Liver (tissue), 9 donors: ENCODE results near the gene ST6GALNAC3. TPM values are rescaled to one million over a fixed set of nuclear protein-coding genes. Genes with fewer than 3 reads are reported as not detected.

Experiments used
- DNase-seq: peaks from one replicate; pipeline ENCODE4 v3.0.0-alpha.2; 2017; ENCODE audit warnings: low spot score
- H3K27ac ChIP-seq, 2 donors: one replicate each; pipeline ENCODE4 v1.7.0; 2013; ENCODE audit warnings: inconsistent platforms in 2 of 2, low read length in 2 of 2, control low read depth in 1 of 2, low read depth in 1 of 2, mild to moderate bottlenecking in 1 of 2
- H3K27me3 ChIP-seq, 4 donors: one replicate each; pipeline versions ENCODE4 v1.6.1 to v1.7.0; 2013; ENCODE audit warnings: low read length in 3 of 4, inconsistent platforms in 1 of 4, mild to moderate bottlenecking in 1 of 4, moderate library complexity in 1 of 4; ENCODE audit not compliant: control insufficient read depth in 4 of 4, insufficient read depth in 4 of 4
- H3K36me3 ChIP-seq, 4 donors: one replicate each; pipeline versions ENCODE4 v1.6.1 to v1.7.0; 2013; ENCODE audit warnings: low read length in 3 of 4, mild to moderate bottlenecking in 3 of 4, low read depth in 1 of 4, moderate library complexity in 1 of 4; ENCODE audit not compliant: control insufficient read depth in 4 of 4, insufficient read depth in 3 of 4
- H3K4me1 ChIP-seq, 4 donors: one replicate each; pipeline versions ENCODE4 v1.6.1 to v1.7.0; 2013; ENCODE audit warnings: low read length in 3 of 4, mild to moderate bottlenecking in 3 of 4, moderate library complexity in 1 of 4; ENCODE audit not compliant: control insufficient read depth in 4 of 4, insufficient read depth in 4 of 4
- H3K4me3 ChIP-seq, 3 donors: one replicate each; pipeline versions ENCODE4 v1.6.1 to v1.7.0; 2013; ENCODE audit warnings: low read length in 3 of 3, control low read depth in 1 of 3, low read depth in 1 of 3, mild to moderate bottlenecking in 1 of 3
- H3K9ac ChIP-seq, 2 donors: one replicate each; pipeline ENCODE4 v1.7.0; 2013; ENCODE audit warnings: low read length in 2 of 2, mild to moderate bottlenecking in 2 of 2, moderate library complexity in 2 of 2, control low read depth in 1 of 2, low read depth in 1 of 2
- H3K9me3 ChIP-seq, 4 donors: one replicate each; pipeline versions ENCODE4 v1.6.1 to v1.7.0; 2013; ENCODE audit warnings: low read length in 3 of 4; ENCODE audit not compliant: control insufficient read depth in 4 of 4
- ATF3 ChIP-seq: IDR thresholded peaks from 2 replicates; pipeline ENCODE4 v1.6.1; 2016; ENCODE audit warnings: antibody characterized with exemption
- CTCF ChIP-seq: fragments of 150-350 bp; IDR thresholded peaks from 2 replicates; pipeline ENCODE4 v1.5.1; 2017; ENCODE audit warnings: improper control_type of control experiment, low read depth, low read length; ENCODE audit not compliant: missing input control
- FOXA2 ChIP-seq: IDR thresholded peaks from 2 replicates; pipeline ENCODE4 v1.6.1; 2016; ENCODE audit warnings: antibody characterized with exemption
- GABPA ChIP-seq, 2 donors: IDR thresholded peaks in 1 of 2; conservative IDR thresholded peaks in 1 of 2; 2 replicates each; pipeline ENCODE4 v1.6.1; 2016; ENCODE audit warnings: antibody characterized with exemption in 2 of 2, mild to moderate bottlenecking in 1 of 2, moderate library complexity in 1 of 2
- HNF4A ChIP-seq, 2 donors: conservative IDR thresholded peaks; 2 replicates each; pipeline ENCODE4 v1.6.1; 2016; ENCODE audit warnings: antibody characterized with exemption in 2 of 2, mild to moderate bottlenecking in 2 of 2
- JUND ChIP-seq, 2 donors: IDR thresholded peaks; 2 replicates each; pipeline ENCODE4 v1.6.1; 2016; ENCODE audit warnings: antibody characterized with exemption in 2 of 2
- SP1 ChIP-seq: IDR thresholded peaks from 2 replicates; pipeline ENCODE4 v1.6.1; 2018; ENCODE audit warnings: antibody characterized with exemption, mild to moderate bottlenecking
- TAF1 ChIP-seq: conservative IDR thresholded peaks from 2 replicates; pipeline ENCODE4 v1.6.1; 2016; ENCODE audit warnings: antibody characterized with exemption, mild to moderate bottlenecking
- YY1 ChIP-seq: IDR thresholded peaks from 2 replicates; pipeline ENCODE4 v1.6.1; 2016; ENCODE audit warnings: antibody characterized with exemption, mild to moderate bottlenecking
- WGBS: extraction: QIAGEN DNeasy Blood & Tissue Kit; methylation state at CpG from one replicate; pipeline ENCODE4 v1.1.7; 2013; 5-methylcytosine and 5-hydroxymethylcytosine counted together
- polyA plus RNA-seq, 2 donors: library from polyadenylated mRNA; stranded (reverse) in 1 of 2; unstranded in 1 of 2; fragments of 200-250 nt in 1 of 2; fragments of >200 nt in 1 of 2; fragmentation: Nextera tagmentation in 1 of 2; extraction: Ambion mirVana in 1 of 2; gene quantifications; one replicate each; pipeline versions ENCODE4 v1.2.1 to v1.2.3, GENCODE V29; 2013 to 2015
- total RNA-seq, 2 donors: library from RNA; depleted of rRNA; stranded (reverse); fragments of >200 nt; gene quantifications; one replicate each; pipeline ENCODE4 v1.2.3, GENCODE V29; 2014
- TF ChIP-seq, protein P1 (sequence below): IDR thresholded peaks from 2 replicates; pipeline ENCODE4 v1.6.1; 2016; ENCODE audit warnings: antibody characterized with exemption
- TF ChIP-seq, protein P2 (sequence below): IDR thresholded peaks from 2 replicates; pipeline ENCODE4 v1.6.1; 2016; ENCODE audit warnings: antibody characterized with exemption
- TF ChIP-seq, protein P3 (sequence below): IDR thresholded peaks from 2 replicates; pipeline ENCODE4 v1.6.1; 2016; ENCODE audit warnings: antibody characterized with exemption, mild to moderate bottlenecking
- donor health status: healthy.
- donor health status: healthy.
- donor health status: healthy.
- donor health status: healthy.
- donor health status: healthy.

Gene ST6GALNAC3
- total and polyA plus RNA-seq, 4 donors: 1.2 to 5.0 (median 3.2) TPM

GRCh38 chr1:76503100-76503499 lies 428.6 kb downstream of the ST6GALNAC3 start:
- H3K36me3 ChIP-seq: no peaks in the 10 kb centered on the region
- 88% methylated on average over 3 of the region's 3 CpGs for WGBS
- TF ChIP-seq, protein P1, sequence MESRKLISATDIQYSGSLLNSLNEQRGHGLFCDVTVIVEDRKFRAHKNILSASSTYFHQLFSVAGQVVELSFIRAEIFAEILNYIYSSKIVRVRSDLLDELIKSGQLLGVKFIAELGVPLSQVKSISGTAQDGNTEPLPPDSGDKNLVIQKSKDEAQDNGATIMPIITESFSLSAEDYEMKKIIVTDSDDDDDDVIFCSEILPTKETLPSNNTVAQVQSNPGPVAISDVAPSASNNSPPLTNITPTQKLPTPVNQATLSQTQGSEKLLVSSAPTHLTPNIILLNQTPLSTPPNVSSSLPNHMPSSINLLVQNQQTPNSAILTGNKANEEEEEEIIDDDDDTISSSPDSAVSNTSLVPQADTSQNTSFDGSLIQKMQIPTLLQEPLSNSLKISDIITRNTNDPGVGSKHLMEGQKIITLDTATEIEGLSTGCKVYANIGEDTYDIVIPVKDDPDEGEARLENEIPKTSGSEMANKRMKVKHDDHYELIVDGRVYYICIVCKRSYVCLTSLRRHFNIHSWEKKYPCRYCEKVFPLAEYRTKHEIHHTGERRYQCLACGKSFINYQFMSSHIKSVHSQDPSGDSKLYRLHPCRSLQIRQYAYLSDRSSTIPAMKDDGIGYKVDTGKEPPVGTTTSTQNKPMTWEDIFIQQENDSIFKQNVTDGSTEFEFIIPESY: no peak
- no peak for TF ChIP-seq FOXA2
- TF ChIP-seq YY1: no peak
- no peak for TF ChIP-seq TAF1
- TF ChIP-seq ATF3: no peak
- TF ChIP-seq JUND (IDR thresholded peaks at IDR 0.05): no peak
- TF ChIP-seq, protein P2, sequence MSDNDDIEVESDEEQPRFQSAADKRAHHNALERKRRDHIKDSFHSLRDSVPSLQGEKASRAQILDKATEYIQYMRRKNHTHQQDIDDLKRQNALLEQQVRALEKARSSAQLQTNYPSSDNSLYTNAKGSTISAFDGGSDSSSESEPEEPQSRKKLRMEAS: no peak
- TF ChIP-seq, protein P3, sequence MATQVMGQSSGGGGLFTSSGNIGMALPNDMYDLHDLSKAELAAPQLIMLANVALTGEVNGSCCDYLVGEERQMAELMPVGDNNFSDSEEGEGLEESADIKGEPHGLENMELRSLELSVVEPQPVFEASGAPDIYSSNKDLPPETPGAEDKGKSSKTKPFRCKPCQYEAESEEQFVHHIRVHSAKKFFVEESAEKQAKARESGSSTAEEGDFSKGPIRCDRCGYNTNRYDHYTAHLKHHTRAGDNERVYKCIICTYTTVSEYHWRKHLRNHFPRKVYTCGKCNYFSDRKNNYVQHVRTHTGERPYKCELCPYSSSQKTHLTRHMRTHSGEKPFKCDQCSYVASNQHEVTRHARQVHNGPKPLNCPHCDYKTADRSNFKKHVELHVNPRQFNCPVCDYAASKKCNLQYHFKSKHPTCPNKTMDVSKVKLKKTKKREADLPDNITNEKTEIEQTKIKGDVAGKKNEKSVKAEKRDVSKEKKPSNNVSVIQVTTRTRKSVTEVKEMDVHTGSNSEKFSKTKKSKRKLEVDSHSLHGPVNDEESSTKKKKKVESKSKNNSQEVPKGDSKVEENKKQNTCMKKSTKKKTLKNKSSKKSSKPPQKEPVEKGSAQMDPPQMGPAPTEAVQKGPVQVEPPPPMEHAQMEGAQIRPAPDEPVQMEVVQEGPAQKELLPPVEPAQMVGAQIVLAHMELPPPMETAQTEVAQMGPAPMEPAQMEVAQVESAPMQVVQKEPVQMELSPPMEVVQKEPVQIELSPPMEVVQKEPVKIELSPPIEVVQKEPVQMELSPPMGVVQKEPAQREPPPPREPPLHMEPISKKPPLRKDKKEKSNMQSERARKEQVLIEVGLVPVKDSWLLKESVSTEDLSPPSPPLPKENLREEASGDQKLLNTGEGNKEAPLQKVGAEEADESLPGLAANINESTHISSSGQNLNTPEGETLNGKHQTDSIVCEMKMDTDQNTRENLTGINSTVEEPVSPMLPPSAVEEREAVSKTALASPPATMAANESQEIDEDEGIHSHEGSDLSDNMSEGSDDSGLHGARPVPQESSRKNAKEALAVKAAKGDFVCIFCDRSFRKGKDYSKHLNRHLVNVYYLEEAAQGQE: no peak
- H3K4me1 ChIP-seq: no peaks in the 10 kb centered on the region
- no peak overlapping the region for H3K4me3 ChIP-seq
- no peak for DNase-seq
- H3K27me3 ChIP-seq: no peaks in the 10 kb centered on the region
- H3K9ac ChIP-seq: no peak overlapping the region
- no peaks in the 10 kb centered on the region for H3K9me3 ChIP-seq
- H3K27ac ChIP-seq: no peak overlapping the region

DNA sequence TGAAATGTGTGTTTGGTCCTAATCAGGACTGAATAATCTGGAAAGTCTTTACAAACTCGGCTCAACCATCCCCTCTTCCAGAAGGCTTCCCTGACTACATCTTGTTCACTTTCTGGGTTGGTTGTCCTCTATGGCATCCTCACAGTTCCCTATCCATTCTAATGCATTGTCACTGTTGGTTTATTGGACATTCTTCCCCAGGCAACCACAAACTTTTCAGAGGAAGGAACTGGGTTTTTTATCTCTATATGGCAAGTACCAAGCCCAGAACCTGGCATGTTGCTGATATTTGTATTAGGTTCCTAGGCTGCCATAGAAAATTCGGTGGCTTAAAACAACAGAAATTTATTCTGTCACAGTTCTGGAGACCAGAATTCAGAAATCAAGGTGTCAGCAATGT lies 429.2 kb downstream of the ST6GALNAC3 start:
- Histone ChIP-seq H3K4me1 (no peaks in the 10 kb centered on the region), H3K9me3 (no peaks in the 10 kb centered on the region), H3K36me3 (no peaks in the 10 kb centered on the region), H3K27me3 (no peaks in the 10 kb centered on the region), H3K27ac (no peak overlapping the region), H3K4me3 (no peak overlapping the region), H3K9ac (no peak overlapping the region)
- DNase-seq: no peak
- WGBS: 53% methylated on average over 2 of the region's 2 CpGs
- TF ChIP-seq HNF4A (conservative IDR thresholded peaks at IDR 0.05) (no peak), TAF1 (no peak), SP1 (no peak), ATF3 (no peak), GABPA (IDR thresholded peaks at IDR 0.05 in 1 of 2, conservative IDR thresholded peaks at IDR 0.05 in 1 of 2) (no peak), CTCF (no peak)
- TF ChIP-seq, protein P1: no peak
